ENCODE measurements around the gene ABCF1. TPM values are rescaled to one million over a fixed set of nuclear protein-coding genes. Genes with fewer than 3 reads are reported as not detected.
A peak's percentile ranks its signal among the peaks of the same experiment; 100 is the strongest.

The ABCF1 gene
- total and polyA plus RNA-seq, 5 donors from 2014 or later = 14.3 to 113 (median 18.4) TPM

DNA sequence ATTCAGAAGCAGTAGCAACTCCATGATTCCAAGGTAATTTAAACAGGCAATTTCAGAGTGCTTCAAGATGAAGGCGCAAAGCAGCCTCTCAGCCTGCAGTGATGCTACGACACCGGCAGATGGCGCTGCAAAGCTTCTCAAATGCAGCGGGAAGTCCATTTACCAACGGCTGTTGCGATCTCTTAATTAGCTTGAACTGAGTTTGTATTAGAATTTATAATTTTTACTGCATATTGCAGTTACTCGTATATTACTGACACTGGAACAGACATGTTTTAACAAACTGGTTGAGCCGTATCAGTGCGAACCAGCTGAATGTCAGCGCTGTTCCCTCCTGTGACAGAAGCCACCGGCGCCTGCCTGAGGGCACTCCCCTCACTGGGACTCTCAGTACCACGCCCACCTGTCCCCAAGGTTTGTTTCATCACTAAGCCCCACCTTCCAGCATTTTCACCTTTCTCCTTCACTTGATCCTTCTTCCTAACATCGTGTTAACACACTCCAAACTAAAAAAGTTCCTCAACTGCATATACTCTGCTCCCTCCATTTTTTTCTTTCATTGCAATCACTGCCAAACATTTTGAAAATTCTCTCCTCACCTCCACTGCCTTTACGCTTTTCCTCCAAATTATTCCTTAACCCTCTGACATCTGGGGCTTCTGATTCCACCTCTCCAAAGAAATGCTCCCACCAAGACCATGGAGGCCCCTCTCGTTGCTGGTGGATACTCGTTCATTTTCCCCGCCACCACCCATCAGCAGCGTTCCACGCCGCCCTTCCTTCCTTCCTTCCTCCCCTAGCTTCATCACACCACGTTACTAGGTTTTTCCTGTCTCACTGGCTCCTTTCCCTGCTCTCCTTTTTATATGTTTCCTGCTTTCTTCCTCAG, 29.5 kb upstream of the ABCF1 start:
- Mint-ChIP-seq H3K4me1 (peaks cover 21 to 34% (median 30%) of the 10 kb centered on the region in 4 donors), H3K36me3 (peaks cover 1% of the 10 kb centered on the region), H3K27me3 (no peaks in the 10 kb centered on the region), H3K9me3 (no peaks in the 10 kb centered on the region), H3K27ac (peak overlapping the region; percentile 78 to 94 (median 92)), H3K4me3 (peak overlapping the region; percentile 82 to 93 (median 86))
- no peaks in the 10 kb centered on the region for H3K27me3 ChIP-seq (ENCODE audit: control insufficient read depth, insufficient read depth, low read length)
- peak overlapping the region; percentile 73 for H3K27ac ChIP-seq (ENCODE audit: insufficient read depth, low read length, poor library complexity, severe bottlenecking)
- H3K36me3 ChIP-seq (ENCODE audit: control insufficient read depth, insufficient read depth, low read length) = peaks cover 6% of the 10 kb centered on the region
- H3K4me3 ChIP-seq (ENCODE audit: low read depth, low read length) = peak overlapping the region; percentile 86
- peak; percentile 72 to 93 (median 84) for DNase-seq
- H3K4me1 ChIP-seq (ENCODE audit: control insufficient read depth, insufficient read depth, low read length, poor library complexity, severe bottlenecking) = peaks cover 35% of the 10 kb centered on the region
- H3K9me3 ChIP-seq (ENCODE audit: control insufficient read depth in 2 of 2, low read length in 2 of 2) = no peaks in the 10 kb centered on the region
- peak; percentile 65 to 67 for ATAC-seq (ENCODE audit: low read depth in 2 of 2)

DNA sequence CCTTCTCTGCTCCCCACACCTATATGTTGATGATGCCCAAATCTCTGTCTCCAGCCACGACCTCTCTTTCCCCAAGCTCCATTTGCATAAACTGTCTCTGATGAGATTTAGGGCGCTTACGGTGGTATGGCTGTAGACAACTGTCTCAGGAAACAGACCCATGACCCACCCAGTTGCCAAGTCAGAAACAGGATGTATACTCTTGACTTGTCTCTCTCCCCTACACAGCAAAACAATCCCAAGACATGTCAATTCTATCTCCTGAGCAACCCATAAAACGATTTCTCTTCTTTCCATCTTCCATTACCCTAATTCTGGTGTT, 28.9 kb upstream of the ABCF1 start:
- peaks cover 3% of the 10 kb centered on the region for H3K36me3 Mint-ChIP-seq
- Histone ChIP-seq H3K9me3 (ENCODE audit: control insufficient read depth in 2 of 2, low read length in 2 of 2) (no peaks in the 10 kb centered on the region), H3K27ac (ENCODE audit: insufficient read depth, low read length, poor library complexity, severe bottlenecking) (peak overlapping the region; percentile 73), H3K36me3 (ENCODE audit: control insufficient read depth, insufficient read depth, low read length) (peaks cover 10% of the 10 kb centered on the region), H3K27me3 (ENCODE audit: control insufficient read depth, insufficient read depth, low read length) (no peaks in the 10 kb centered on the region), H3K4me3 (ENCODE audit: low read depth, low read length) (peak overlapping the region; percentile 86), H3K4me1 (ENCODE audit: control insufficient read depth, insufficient read depth, low read length, poor library complexity, severe bottlenecking) (peaks cover 35% of the 10 kb centered on the region)
- H3K4me1 Mint-ChIP-seq = peaks cover 21 to 34% (median 30%) of the 10 kb centered on the region in 4 donors
- H3K27ac Mint-ChIP-seq = peak overlapping the region; percentile 78 to 94 (median 92)
- H3K27me3 Mint-ChIP-seq = no peaks in the 10 kb centered on the region
- no peaks in the 10 kb centered on the region for H3K9me3 Mint-ChIP-seq
- peak overlapping the region; percentile 82 to 93 (median 86) for H3K4me3 Mint-ChIP-seq
- ATAC-seq (ENCODE audit: low read depth in 2 of 2) (peak; percentile 64 to 67), DNase-seq (peak in 2 of 3 donors; percentile 58 to 83)

DNA sequence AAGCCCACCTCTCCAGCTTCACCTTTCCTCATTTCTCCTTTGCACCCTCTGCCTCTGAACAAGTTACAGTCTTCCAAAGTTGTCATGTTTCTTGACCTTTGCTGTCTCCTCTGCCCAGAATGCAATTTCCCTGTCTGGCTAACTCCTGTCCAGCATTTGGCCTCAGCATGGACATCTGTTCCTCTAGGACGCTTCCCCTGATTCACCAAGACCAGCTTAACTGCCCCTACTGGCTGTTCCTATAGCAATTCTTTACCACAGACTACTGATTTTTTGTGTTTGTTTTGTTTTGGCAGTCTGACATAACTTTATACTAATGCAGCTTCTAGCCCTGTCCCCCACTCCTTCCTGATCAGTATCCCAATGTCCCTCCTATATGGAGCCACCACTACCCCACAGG, 28.3 kb upstream of the ABCF1 start:
- no peaks in the 10 kb centered on the region for H3K9me3 ChIP-seq (ENCODE audit: control insufficient read depth in 2 of 2, low read length in 2 of 2)
- no peaks in the 10 kb centered on the region for H3K27me3 Mint-ChIP-seq
- no peaks in the 10 kb centered on the region for H3K27me3 ChIP-seq (ENCODE audit: control insufficient read depth, insufficient read depth, low read length)
- H3K36me3 ChIP-seq (ENCODE audit: control insufficient read depth, insufficient read depth, low read length) = peaks cover 10% of the 10 kb centered on the region
- peak overlapping the region; percentile 78 to 94 (median 92) for H3K27ac Mint-ChIP-seq
- peaks cover 35% of the 10 kb centered on the region for H3K4me1 ChIP-seq (ENCODE audit: control insufficient read depth, insufficient read depth, low read length, poor library complexity, severe bottlenecking)
- peak overlapping the region; percentile 73 for H3K27ac ChIP-seq (ENCODE audit: insufficient read depth, low read length, poor library complexity, severe bottlenecking)
- H3K9me3 Mint-ChIP-seq = no peaks in the 10 kb centered on the region
- peak in 1 of 3 donors; percentile 24 for DNase-seq
- H3K4me1 Mint-ChIP-seq = peaks cover 21 to 34% (median 30%) of the 10 kb centered on the region in 4 donors
- peak overlapping the region; percentile 82 to 93 (median 86) for H3K4me3 Mint-ChIP-seq
- peak overlapping the region; percentile 86 for H3K4me3 ChIP-seq (ENCODE audit: low read depth, low read length)
- peaks cover 3% of the 10 kb centered on the region for H3K36me3 Mint-ChIP-seq
- ATAC-seq (ENCODE audit: low read depth in 2 of 2) = no peak

DNA sequence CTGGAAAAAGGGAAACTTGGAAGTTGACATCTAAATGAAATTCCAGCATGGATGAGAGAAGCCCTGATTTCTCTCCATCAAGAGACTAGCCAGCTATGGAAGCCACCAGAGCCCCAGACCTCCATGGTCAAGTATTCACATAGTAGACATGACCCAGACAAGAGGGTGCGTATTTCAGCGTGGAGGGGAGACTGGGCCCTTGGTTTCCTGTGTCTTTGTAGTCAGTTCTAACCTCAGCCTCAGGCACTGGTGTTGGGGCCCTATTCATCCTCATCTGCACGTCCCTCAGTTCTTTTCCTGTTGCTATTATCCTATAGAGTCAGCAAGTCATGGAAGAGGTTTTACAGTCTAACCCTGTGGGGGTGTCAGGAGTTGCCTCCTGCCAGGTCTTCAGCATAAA, 27.4 kb upstream of the ABCF1 start:
- H3K4me3 Mint-ChIP-seq = peak overlapping the region; percentile 64 to 80 (median 69)
- Histone ChIP-seq H3K4me1 (ENCODE audit: control insufficient read depth, insufficient read depth, low read length, poor library complexity, severe bottlenecking) (peaks cover 35% of the 10 kb centered on the region), H3K27ac (ENCODE audit: insufficient read depth, low read length, poor library complexity, severe bottlenecking) (peak overlapping the region; percentile 64), H3K27me3 (ENCODE audit: control insufficient read depth, insufficient read depth, low read length) (no peaks in the 10 kb centered on the region), H3K36me3 (ENCODE audit: control insufficient read depth, insufficient read depth, low read length) (peaks cover 18% of the 10 kb centered on the region), H3K4me3 (ENCODE audit: low read depth, low read length) (peak overlapping the region; percentile 37), H3K9me3 (ENCODE audit: control insufficient read depth in 2 of 2, low read length in 2 of 2) (no peaks in the 10 kb centered on the region)
- peak overlapping the region; percentile 78 to 86 (median 83) for H3K27ac Mint-ChIP-seq
- H3K27me3 Mint-ChIP-seq = no peaks in the 10 kb centered on the region
- peak in 2 of 3 donors; percentile 36 to 57 for DNase-seq
- H3K4me1 Mint-ChIP-seq = peaks cover 21 to 34% (median 30%) of the 10 kb centered on the region in 4 donors
- H3K36me3 Mint-ChIP-seq = peaks cover 10% of the 10 kb centered on the region
- no peaks in the 10 kb centered on the region for H3K9me3 Mint-ChIP-seq
- ATAC-seq (ENCODE audit: low read depth in 2 of 2) = peak; percentile 36 to 48

DNA sequence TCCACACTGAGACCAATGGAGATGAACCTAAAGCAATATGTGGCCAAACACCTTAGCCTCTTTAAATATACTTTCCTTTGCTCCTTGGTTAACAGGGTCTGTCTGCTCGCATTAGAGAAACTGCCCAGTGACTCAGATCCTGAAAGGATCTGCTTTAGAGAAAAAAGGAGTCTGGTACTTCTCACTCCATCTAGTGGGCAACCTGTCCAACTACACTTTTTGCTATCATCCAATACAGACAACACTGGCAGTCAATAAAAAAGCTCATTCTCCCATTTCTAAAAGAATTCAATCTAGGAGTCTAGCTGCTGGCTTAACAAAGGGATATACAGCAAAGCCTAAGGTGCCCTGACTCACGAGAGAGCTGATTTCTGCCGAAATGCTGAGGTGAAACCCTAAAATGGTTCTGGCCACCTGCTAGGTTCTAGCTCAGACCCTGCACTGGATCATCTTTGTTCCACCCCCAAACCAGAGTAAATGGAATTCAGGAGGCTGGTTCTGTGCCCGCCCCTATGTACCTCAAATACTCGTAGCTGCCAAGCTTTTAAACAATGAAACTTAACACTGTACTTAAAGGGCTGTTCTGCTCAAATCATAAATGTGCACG, 26.5 kb upstream of the ABCF1 start:
- Mint-ChIP-seq H3K9me3 (no peaks in the 10 kb centered on the region), H3K27ac (peak overlapping the region; percentile 78 to 86 (median 83)), H3K36me3 (peaks cover 17% of the 10 kb centered on the region), H3K4me1 (peaks cover 21 to 34% (median 31%) of the 10 kb centered on the region in 4 donors), H3K4me3 (peak overlapping the region; percentile 64 to 80 (median 69)), H3K27me3 (no peaks in the 10 kb centered on the region)
- DNase-seq = peak in 2 of 3 donors; percentile 57 to 68
- peak overlapping the region; percentile 48 for H3K4me3 ChIP-seq (ENCODE audit: low read depth, low read length)
- ATAC-seq (ENCODE audit: low read depth in 2 of 2) = peak; percentile 36 to 45
- H3K36me3 ChIP-seq (ENCODE audit: control insufficient read depth, insufficient read depth, low read length) = peaks cover 24% of the 10 kb centered on the region
- H3K27me3 ChIP-seq (ENCODE audit: control insufficient read depth, insufficient read depth, low read length) = no peaks in the 10 kb centered on the region
- peaks cover 35% of the 10 kb centered on the region for H3K4me1 ChIP-seq (ENCODE audit: control insufficient read depth, insufficient read depth, low read length, poor library complexity, severe bottlenecking)
- H3K9me3 ChIP-seq (ENCODE audit: control insufficient read depth in 2 of 2, low read length in 2 of 2) = no peaks in the 10 kb centered on the region
- peak overlapping the region; percentile 64 for H3K27ac ChIP-seq (ENCODE audit: insufficient read depth, low read length, poor library complexity, severe bottlenecking)

DNA sequence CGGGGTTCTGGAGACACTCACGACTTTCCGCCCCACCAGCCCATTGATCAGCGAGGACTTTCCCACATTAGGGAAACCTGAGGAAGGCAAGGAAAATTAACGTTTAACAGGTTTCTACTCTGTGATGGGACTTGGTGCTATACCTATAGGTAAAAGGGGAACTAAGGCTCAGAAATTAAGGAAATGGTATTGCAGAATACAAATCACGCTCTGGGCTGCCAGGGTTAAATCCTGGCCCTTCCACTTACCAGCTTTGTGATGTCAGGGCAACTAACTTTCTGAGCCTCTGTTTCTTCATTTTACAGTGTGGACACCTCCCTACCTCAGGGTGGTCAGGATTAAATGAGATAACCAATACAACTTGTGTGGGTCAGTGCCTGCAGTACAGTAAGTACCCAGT, 23.8 kb upstream of the ABCF1 start:
- Histone ChIP-seq H3K9me3 (ENCODE audit: control insufficient read depth in 2 of 2, low read length in 2 of 2) (no peaks in the 10 kb centered on the region), H3K36me3 (ENCODE audit: control insufficient read depth, insufficient read depth, low read length) (peaks cover 48% of the 10 kb centered on the region), H3K4me1 (ENCODE audit: control insufficient read depth, insufficient read depth, low read length, poor library complexity, severe bottlenecking) (peaks cover 25% of the 10 kb centered on the region), H3K4me3 (ENCODE audit: low read depth, low read length) (no peak overlapping the region), H3K27ac (ENCODE audit: insufficient read depth, low read length, poor library complexity, severe bottlenecking) (no peak overlapping the region), H3K27me3 (ENCODE audit: control insufficient read depth, insufficient read depth, low read length) (no peaks in the 10 kb centered on the region)
- Mint-ChIP-seq H3K4me3 (no peak overlapping the region), H3K4me1 (peaks cover 23 to 29% (median 26%) of the 10 kb centered on the region in 4 donors), H3K36me3 (peaks cover 32% of the 10 kb centered on the region), H3K9me3 (no peaks in the 10 kb centered on the region), H3K27me3 (no peaks in the 10 kb centered on the region), H3K27ac (no peak overlapping the region)
- ATAC-seq (ENCODE audit: low read depth in 2 of 2) = no peak
- no peak for DNase-seq

DNA sequence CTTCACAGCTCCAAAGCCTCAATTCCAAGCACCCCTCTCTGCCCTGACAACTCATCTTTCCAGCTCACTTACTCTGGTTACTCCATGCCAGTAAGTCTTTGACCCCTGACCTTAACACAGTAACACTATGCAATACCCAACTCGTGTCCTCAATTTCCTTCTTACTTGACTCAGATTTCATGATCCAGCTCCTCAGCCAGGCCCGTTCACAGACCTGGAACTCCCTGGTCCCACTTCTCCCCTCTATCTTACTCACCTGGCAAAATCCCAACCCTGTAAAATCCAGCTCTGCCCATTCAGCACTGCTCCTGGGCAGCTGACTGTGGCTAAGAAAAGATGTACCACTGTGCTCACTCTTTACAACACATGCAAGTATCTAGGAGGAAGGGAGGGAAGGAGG, 22.9 kb upstream of the ABCF1 start:
- Histone ChIP-seq H3K27me3 (ENCODE audit: control insufficient read depth, insufficient read depth, low read length) (no peaks in the 10 kb centered on the region), H3K27ac (ENCODE audit: insufficient read depth, low read length, poor library complexity, severe bottlenecking) (no peak overlapping the region), H3K9me3 (ENCODE audit: control insufficient read depth in 2 of 2, low read length in 2 of 2) (no peaks in the 10 kb centered on the region), H3K4me1 (ENCODE audit: control insufficient read depth, insufficient read depth, low read length, poor library complexity, severe bottlenecking) (peaks cover 16% of the 10 kb centered on the region), H3K36me3 (ENCODE audit: control insufficient read depth, insufficient read depth, low read length) (peaks cover 58% of the 10 kb centered on the region), H3K4me3 (ENCODE audit: low read depth, low read length) (no peak overlapping the region)
- Mint-ChIP-seq H3K9me3 (no peaks in the 10 kb centered on the region), H3K36me3 (peaks cover 41% of the 10 kb centered on the region), H3K27ac (peak overlapping the region in 2 of 3 donors; percentile 17 to 22), H3K4me3 (peak overlapping the region in 2 of 4 donors; percentile 0 to 73), H3K27me3 (no peaks in the 10 kb centered on the region), H3K4me1 (peaks cover 19 to 20% (median 20%) of the 10 kb centered on the region in 4 donors)
- no peak for DNase-seq
- no peak for ATAC-seq (ENCODE audit: low read depth in 2 of 2)
